Chondrocyte (in vitro differentiated cells): ENCODE measurements around the gene SFXN1. TPM values are rescaled to one million over a fixed set of nuclear protein-coding genes. Genes with fewer than 3 reads are reported as not detected.

ENCODE experiments used
- DNase-seq: peaks from one replicate; pipeline ENCODE4 v3.0.0; 2021; ENCODE audit warnings: mixed read lengths, low spot score
- H3K27ac Mint-ChIP-seq: one replicate; pipeline ENCODE4 v1.8.0; 2021; ENCODE audit warnings: mild to moderate bottlenecking, moderate library complexity, mixed read lengths; ENCODE audit not compliant: unreplicated experiment
- H3K27me3 Mint-ChIP-seq: 2 replicates; pipeline ENCODE4 v1.8.0; 2021; ENCODE audit warnings: low read depth, mixed read lengths
- H3K36me3 Mint-ChIP-seq: 2 replicates; pipeline ENCODE4 v1.8.0; 2021; ENCODE audit warnings: low read depth, mixed read lengths
- H3K4me1 Mint-ChIP-seq: 2 replicates; pipeline ENCODE4 v1.8.0; 2021; ENCODE audit warnings: low read depth, mild to moderate bottlenecking, mixed read lengths
- H3K4me3 Mint-ChIP-seq: one replicate; pipeline ENCODE4 v1.8.0; 2021; ENCODE audit warnings: mild to moderate bottlenecking, moderate library complexity, mixed read lengths; ENCODE audit not compliant: unreplicated experiment
- H3K9me3 Mint-ChIP-seq: 2 replicates; pipeline ENCODE4 v1.8.0; 2021; ENCODE audit warnings: low read depth, mixed read lengths
- total RNA-seq: library from RNA; stranded (reverse); gene quantifications from 3 replicates; pipeline ENCODE4 v1.2.1, GENCODE V29; 2021
- TF ChIP-seq, protein P1 (sequence below): fragments of 200-600 bp; sonication (generic); IDR thresholded peaks from 2 replicates; pipeline ENCODE4 v1.5.0; 2021; ENCODE audit warnings: antibody characterized with exemption, mild to moderate bottlenecking, moderate library complexity

Gene SFXN1
- total RNA-seq, 1 donor from 2014 or later: 58.9 TPM

DNA sequence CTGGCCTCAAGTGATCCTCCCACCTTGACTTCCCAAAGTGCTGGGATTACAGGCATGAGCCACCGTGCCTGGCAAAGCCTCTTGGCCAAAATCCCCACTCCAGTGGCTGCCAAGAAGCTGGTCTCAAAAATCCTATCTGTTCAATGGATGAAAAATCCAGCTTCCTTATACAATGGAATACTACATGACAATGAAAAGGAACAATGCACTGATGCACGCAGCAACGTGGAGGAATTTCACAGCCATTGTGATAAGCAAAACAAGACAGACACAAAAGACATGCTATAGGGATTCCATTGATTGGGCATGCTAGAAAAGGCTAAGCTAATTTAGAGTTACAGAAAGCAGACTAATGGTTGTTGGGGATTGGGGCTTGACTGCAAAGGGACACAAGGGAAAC, 13.1 kb upstream of the SFXN1 start:
- peaks cover 5% of the 10 kb centered on the region for H3K9me3 Mint-ChIP-seq
- TF ChIP-seq, protein P1, sequence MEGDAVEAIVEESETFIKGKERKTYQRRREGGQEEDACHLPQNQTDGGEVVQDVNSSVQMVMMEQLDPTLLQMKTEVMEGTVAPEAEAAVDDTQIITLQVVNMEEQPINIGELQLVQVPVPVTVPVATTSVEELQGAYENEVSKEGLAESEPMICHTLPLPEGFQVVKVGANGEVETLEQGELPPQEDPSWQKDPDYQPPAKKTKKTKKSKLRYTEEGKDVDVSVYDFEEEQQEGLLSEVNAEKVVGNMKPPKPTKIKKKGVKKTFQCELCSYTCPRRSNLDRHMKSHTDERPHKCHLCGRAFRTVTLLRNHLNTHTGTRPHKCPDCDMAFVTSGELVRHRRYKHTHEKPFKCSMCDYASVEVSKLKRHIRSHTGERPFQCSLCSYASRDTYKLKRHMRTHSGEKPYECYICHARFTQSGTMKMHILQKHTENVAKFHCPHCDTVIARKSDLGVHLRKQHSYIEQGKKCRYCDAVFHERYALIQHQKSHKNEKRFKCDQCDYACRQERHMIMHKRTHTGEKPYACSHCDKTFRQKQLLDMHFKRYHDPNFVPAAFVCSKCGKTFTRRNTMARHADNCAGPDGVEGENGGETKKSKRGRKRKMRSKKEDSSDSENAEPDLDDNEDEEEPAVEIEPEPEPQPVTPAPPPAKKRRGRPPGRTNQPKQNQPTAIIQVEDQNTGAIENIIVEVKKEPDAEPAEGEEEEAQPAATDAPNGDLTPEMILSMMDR: no peak
- H3K27me3 Mint-ChIP-seq: peaks cover 35% of the 10 kb centered on the region
- no peak overlapping the region for H3K4me3 Mint-ChIP-seq
- no peak overlapping the region for H3K27ac Mint-ChIP-seq
- H3K4me1 Mint-ChIP-seq: peaks cover 4% of the 10 kb centered on the region
- H3K36me3 Mint-ChIP-seq: no peaks in the 10 kb centered on the region
- no peak for DNase-seq

DNA sequence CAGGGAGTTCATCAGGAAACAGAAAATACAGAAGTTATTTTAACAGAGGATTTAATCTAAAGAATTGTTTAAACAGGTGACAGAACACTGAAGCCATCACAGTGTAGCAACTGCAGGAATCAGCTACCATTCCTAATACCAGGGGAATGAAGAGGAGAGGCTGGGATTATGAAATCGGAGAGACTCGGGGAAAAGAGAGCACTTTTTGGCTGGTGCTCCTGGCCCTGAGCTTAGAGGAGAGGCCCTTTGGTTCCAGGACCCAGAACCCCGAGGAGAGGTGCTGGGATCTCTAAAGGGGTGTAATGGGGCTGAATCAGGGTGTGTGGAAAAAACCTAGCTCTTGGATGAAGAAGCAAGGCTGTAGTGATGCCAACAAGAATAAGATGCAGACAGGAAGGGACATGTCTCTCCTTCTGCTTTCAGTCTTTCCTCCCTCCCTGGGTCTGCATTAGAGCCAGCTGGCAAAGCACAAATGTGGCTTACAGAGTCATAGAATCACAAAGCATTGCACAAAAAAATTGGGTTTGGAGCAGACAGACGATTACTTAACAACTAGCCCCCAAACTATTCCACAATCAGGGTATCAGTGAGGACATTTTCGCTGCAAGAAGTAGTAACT, 11.6 kb upstream of the SFXN1 start:
- no peak for DNase-seq
- Mint-ChIP-seq H3K27me3 (peaks cover 41% of the 10 kb centered on the region), H3K9me3 (peaks cover 3% of the 10 kb centered on the region), H3K27ac (no peak overlapping the region), H3K4me3 (no peak overlapping the region), H3K36me3 (no peaks in the 10 kb centered on the region), H3K4me1 (peaks cover 4% of the 10 kb centered on the region)
- TF ChIP-seq, protein P1: no peak

DNA sequence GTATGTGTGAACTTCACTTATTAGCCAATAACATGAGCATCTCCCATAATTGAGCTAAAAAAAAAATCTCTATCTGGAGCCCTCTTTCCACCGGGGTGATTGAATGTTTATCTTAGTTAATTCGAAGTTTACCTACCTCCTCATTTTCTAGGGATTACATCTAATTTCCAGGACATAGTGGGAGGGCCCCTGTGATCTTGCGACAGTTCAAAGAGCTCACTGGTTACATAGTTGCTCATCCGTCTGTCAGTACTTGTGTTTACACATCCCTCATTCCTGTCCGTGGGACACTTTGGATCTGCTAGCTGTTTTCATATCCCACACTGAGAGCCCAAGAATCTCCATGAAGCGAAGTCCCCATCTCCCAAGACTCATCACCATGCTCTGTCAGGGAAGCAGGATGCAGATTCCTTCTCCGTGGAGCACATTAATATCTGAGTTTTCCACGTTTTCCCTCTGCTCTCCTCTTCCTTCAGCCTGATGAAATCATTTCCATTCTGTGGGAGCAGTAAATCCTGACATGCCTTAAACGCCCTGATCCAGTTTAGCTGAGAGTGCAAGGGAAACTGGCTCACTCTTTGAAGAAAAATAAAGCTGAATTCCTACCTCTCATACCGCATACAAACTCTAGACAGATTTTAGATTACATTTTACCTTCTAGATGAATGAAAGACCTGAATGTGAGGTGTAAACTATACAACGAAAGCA, 10.2 kb upstream of the SFXN1 start:
- H3K27me3 Mint-ChIP-seq: peaks cover 38% of the 10 kb centered on the region
- TF ChIP-seq, protein P1: no peak
- no peak overlapping the region for H3K4me3 Mint-ChIP-seq
- H3K27ac Mint-ChIP-seq: no peak overlapping the region
- H3K4me1 Mint-ChIP-seq: peaks cover 4% of the 10 kb centered on the region
- H3K9me3 Mint-ChIP-seq: peaks cover 3% of the 10 kb centered on the region
- DNase-seq: no peak
- no peaks in the 10 kb centered on the region for H3K36me3 Mint-ChIP-seq

DNA sequence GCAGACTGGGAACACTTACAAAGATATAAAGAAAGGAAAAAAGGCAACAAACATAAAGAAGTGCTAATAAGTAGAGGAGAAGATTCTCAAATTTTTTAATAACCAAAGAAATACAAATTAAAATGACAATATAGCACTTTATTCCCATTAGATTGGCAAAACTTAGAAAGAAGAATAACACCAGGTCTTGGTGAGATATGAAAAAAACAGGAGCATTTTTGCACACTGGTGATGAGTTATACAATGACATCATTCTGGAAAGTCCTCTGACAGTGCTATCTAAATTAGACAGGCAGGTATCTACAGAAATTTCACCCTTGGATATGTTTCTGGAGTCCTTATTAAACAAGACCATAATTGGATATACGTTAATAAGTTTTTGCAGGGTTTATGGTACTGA, 9.5 kb upstream of the SFXN1 start:
- Mint-ChIP-seq H3K4me1 (peaks cover 4% of the 10 kb centered on the region), H3K4me3 (no peak overlapping the region)

DNA sequence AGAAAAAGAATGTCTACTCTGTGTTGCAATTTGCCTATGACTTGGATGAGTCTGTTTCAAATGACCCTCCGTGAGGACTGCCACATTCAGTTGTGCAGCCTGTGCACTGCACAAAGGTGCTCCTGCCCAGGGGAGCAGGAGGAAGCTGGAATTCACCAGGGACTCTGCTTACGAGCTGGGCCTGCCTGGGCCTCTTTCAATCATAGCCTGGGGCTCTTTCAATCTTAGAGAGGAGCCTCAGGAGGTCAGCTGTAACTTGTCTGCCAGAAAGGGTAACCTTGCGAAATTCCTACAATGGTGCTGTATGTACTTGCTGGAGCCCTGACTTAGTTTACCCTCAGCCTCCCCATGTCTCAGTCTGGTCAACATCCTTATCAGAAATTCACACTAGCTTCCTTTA, 8.4 kb upstream of the SFXN1 start:
- H3K36me3 Mint-ChIP-seq: peaks cover 1% of the 10 kb centered on the region
- H3K4me3 Mint-ChIP-seq: no peak overlapping the region
- no peak overlapping the region for H3K27ac Mint-ChIP-seq
- H3K27me3 Mint-ChIP-seq: peaks cover 43% of the 10 kb centered on the region
- no peaks in the 10 kb centered on the region for H3K4me1 Mint-ChIP-seq
- TF ChIP-seq, protein P1: no peak
- peaks cover 3% of the 10 kb centered on the region for H3K9me3 Mint-ChIP-seq
- no peak for DNase-seq

More for the DNA sequence above, 9.5 kb upstream of the SFXN1 start:
- no peak for DNase-seq
- H3K36me3 Mint-ChIP-seq: no peaks in the 10 kb centered on the region
- peaks cover 37% of the 10 kb centered on the region for H3K27me3 Mint-ChIP-seq
- TF ChIP-seq, protein P1: no peak
- H3K27ac Mint-ChIP-seq: no peak overlapping the region
- peaks cover 3% of the 10 kb centered on the region for H3K9me3 Mint-ChIP-seq
